GM12892 (cell line): ENCODE data around the gene EID3.

Experiments
- POLR2A ChIP-seq: IDR thresholded peaks from 2 replicates; pipeline ENCODE4 v1.6.1; 2011; ENCODE audit warnings: low read depth, low read length, control low read depth
- POLR2AphosphoS5 ChIP-seq: IDR thresholded peaks from 2 replicates; pipeline ENCODE4 v1.6.1; 2011; ENCODE audit warnings: low read depth, low read length, control low read depth
- TAF1 ChIP-seq: IDR thresholded peaks from 2 replicates; pipeline ENCODE4 v1.6.1; 2011; ENCODE audit warnings: low read depth, mild to moderate bottlenecking, control low read depth, low read length, borderline replicate concordance

- TF ChIP-seq TAF1 (no peak; the same call in 1 of the 2 replicates), POLR2A (peak; percentile 70; the same call in 1 of the 2 replicates), POLR2AphosphoS5 (0 out of 2 replicates have a peak, but pooled peaks have one; percentile 56)
Observed at GRCh38 chr12:104303538-104304151, at the start of gene EID3.
